Measurements from ENCODE around the gene EIF4G3. TPM values are rescaled to one million over a fixed set of nuclear protein-coding genes. Genes with fewer than 3 reads are reported as not detected.
A peak's percentile ranks its signal among the peaks of the same experiment; 100 is the strongest.

EIF4G3 gene
- total RNA-seq, 4 donors from 2014 or later: 18.8 to 75.0 (median 34.9) TPM

DNA sequence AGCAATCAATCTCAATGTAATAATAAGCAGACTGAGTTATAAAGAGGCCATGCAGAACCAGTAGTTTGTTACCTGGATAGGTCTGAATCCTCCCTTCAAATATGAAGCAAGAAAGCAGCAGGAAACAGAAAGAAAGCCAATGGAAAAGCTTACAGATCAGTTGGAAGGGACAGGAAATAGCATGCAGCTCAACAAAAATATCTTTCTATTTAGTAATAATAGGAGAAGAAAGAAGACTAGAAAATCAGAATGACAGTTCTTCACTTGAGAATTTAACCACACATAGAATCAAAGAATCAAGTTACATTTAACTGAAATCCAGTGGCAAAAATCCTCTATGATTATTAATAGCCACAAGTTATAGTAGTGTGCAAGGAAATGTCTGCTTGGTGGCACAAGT is 194.4 kb downstream of the EIF4G3 start:
- no peaks in the 10 kb centered on the region for H3K27me3 ChIP-seq
- no peak overlapping the region for H3K4me3 ChIP-seq
- H3K36me3 ChIP-seq: no peaks in the 10 kb centered on the region
- H3K9me3 ChIP-seq: no peaks in the 10 kb centered on the region
- no peak for DNase-seq
- no peak overlapping the region for H3K27ac ChIP-seq
- intact Hi-C loops (cut with DNase I; ENCODE audit: low total_unique reads): no loop called here
- no peak for TF ChIP-seq POLR2A (IDR thresholded peaks at IDR 0.05)
- TF ChIP-seq, protein P1, sequence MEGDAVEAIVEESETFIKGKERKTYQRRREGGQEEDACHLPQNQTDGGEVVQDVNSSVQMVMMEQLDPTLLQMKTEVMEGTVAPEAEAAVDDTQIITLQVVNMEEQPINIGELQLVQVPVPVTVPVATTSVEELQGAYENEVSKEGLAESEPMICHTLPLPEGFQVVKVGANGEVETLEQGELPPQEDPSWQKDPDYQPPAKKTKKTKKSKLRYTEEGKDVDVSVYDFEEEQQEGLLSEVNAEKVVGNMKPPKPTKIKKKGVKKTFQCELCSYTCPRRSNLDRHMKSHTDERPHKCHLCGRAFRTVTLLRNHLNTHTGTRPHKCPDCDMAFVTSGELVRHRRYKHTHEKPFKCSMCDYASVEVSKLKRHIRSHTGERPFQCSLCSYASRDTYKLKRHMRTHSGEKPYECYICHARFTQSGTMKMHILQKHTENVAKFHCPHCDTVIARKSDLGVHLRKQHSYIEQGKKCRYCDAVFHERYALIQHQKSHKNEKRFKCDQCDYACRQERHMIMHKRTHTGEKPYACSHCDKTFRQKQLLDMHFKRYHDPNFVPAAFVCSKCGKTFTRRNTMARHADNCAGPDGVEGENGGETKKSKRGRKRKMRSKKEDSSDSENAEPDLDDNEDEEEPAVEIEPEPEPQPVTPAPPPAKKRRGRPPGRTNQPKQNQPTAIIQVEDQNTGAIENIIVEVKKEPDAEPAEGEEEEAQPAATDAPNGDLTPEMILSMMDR (IDR thresholded peaks at IDR 0.05): no peak
- no peaks in the 10 kb centered on the region for H3K4me1 ChIP-seq

DNA sequence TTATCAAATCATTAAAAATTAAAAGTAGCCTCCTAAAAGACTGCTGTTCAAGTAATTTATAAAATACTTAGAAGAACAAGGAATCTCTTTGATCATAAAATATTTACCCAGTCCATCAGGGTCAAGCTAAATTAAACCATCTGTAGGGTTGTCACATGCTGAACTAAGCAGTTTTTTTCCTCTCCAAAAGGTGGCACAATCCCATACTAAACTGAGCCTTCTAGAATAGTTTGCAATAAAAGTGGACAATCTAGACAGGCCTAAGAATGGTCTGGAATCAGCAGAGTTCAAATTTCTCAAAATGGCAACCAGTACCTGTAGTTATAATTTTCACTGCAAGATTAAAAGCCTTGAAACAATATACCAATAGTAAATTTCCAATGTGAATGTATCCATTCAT is 194.8 kb downstream of the EIF4G3 start:
- DNase-seq: no peak
- intact Hi-C loops (cut with DNase I; ENCODE audit: low total_unique reads): no loop called here
- Histone ChIP-seq H3K4me3 (no peak overlapping the region), H3K9me3 (no peaks in the 10 kb centered on the region), H3K27ac (no peak overlapping the region), H3K27me3 (no peaks in the 10 kb centered on the region), H3K36me3 (no peaks in the 10 kb centered on the region), H3K4me1 (no peaks in the 10 kb centered on the region)
- no peak for TF ChIP-seq POLR2A (IDR thresholded peaks at IDR 0.05)
- TF ChIP-seq, protein P1 (IDR thresholded peaks at IDR 0.05): peak; percentile 19 to 55 (median 40)

DNA sequence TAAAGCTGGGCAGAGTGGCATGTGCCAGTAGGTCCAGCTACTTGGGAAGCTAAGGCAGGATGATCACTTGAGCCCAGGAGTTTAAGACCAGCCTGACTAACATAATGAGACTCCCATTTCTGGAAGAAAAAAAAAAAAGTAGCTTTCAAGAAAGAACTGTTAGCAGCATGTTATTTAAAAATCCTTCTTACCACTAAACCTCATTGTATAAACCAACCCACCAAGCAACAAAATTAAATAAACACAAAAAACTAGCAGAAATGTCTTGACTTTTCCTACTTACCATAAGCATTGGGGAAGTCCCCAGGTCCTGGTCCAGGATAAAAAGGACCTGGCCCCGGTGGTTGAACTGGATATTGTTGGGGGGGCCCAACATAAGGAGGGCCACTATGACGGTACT is 196.6 kb downstream of the EIF4G3 start:
- DNase-seq: no peak
- intact Hi-C loops (cut with DNase I; ENCODE audit: low total_unique reads): no loop called here
- no peaks in the 10 kb centered on the region for H3K4me1 ChIP-seq
- no peaks in the 10 kb centered on the region for H3K27me3 ChIP-seq
- H3K36me3 ChIP-seq: no peaks in the 10 kb centered on the region
- H3K27ac ChIP-seq: no peak overlapping the region
- no peak overlapping the region for H3K4me3 ChIP-seq
- H3K9me3 ChIP-seq: no peaks in the 10 kb centered on the region
- TF ChIP-seq, protein P1 (IDR thresholded peaks at IDR 0.05): no peak
- TF ChIP-seq POLR2A (IDR thresholded peaks at IDR 0.05): no peak

DNA sequence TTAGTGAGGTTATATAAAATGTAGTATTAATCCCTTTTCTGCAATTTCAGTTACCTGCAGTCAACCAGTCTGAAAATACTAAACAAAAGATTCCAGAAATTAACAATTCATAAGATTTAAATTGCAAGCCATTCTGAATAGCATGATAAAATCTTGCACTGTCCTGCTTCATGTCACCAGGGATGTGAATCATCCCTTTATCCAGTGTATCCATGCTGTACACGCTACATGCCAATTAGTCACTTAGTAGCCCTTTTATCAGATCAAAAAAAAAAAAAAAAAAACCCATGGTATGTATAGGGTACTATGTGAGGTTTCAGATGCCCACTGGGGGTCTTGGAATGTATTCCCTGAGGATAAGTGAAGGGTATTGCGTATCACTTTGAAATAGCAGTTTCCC is 198.3 kb downstream of the EIF4G3 start:
- intact Hi-C loops (cut with DNase I; ENCODE audit: low total_unique reads): no loop called here
- no peaks in the 10 kb centered on the region for H3K4me1 ChIP-seq
- TF ChIP-seq, protein P1 (IDR thresholded peaks at IDR 0.05): no peak
- TF ChIP-seq POLR2A (IDR thresholded peaks at IDR 0.05): no peak
- H3K9me3 ChIP-seq: no peaks in the 10 kb centered on the region
- H3K27me3 ChIP-seq: no peaks in the 10 kb centered on the region
- H3K4me3 ChIP-seq: no peak overlapping the region
- no peak overlapping the region for H3K27ac ChIP-seq
- DNase-seq: no peak
- H3K36me3 ChIP-seq: no peaks in the 10 kb centered on the region

DNA sequence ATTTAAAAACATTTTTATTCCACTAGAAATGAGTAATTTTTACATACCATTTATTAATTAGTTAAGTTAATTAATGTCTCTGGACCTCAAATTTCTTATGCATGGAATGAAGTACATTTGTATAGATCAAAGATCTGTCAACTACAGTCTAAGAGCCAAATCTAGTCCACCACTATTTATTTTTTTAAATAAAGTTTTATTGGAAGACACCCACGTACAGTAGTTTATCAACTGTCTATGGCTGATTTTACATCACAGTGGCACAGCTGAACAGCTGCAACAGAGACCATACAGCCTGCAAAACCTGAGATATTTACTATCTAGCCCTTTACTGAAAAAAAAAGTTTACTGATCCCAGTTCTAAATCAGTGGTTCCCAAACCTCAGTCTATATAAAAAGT is 201.0 kb downstream of the EIF4G3 start:
- Histone ChIP-seq H3K27me3 (no peaks in the 10 kb centered on the region), H3K9me3 (no peaks in the 10 kb centered on the region), H3K27ac (no peak overlapping the region), H3K4me3 (no peak overlapping the region), H3K36me3 (no peaks in the 10 kb centered on the region), H3K4me1 (no peaks in the 10 kb centered on the region)
- intact Hi-C loops (cut with DNase I; ENCODE audit: low total_unique reads): no loop called here
- no peak for DNase-seq
- TF ChIP-seq, protein P1 (IDR thresholded peaks at IDR 0.05): no peak
- TF ChIP-seq POLR2A (IDR thresholded peaks at IDR 0.05): no peak
